ENCODE measurements around the gene RFT1. TPM values are rescaled to one million over a fixed set of nuclear protein-coding genes. Genes with fewer than 3 reads are reported as not detected.
A peak's percentile ranks its signal among the peaks of the same experiment; 100 is the strongest.

The RFT1 gene
- total and polyA plus RNA-seq, 2 of the 13 experiments (the other 11 are each of a cell fraction or from before 2014, with no cell fraction given) = 23.2 to 37.0 TPM

DNA sequence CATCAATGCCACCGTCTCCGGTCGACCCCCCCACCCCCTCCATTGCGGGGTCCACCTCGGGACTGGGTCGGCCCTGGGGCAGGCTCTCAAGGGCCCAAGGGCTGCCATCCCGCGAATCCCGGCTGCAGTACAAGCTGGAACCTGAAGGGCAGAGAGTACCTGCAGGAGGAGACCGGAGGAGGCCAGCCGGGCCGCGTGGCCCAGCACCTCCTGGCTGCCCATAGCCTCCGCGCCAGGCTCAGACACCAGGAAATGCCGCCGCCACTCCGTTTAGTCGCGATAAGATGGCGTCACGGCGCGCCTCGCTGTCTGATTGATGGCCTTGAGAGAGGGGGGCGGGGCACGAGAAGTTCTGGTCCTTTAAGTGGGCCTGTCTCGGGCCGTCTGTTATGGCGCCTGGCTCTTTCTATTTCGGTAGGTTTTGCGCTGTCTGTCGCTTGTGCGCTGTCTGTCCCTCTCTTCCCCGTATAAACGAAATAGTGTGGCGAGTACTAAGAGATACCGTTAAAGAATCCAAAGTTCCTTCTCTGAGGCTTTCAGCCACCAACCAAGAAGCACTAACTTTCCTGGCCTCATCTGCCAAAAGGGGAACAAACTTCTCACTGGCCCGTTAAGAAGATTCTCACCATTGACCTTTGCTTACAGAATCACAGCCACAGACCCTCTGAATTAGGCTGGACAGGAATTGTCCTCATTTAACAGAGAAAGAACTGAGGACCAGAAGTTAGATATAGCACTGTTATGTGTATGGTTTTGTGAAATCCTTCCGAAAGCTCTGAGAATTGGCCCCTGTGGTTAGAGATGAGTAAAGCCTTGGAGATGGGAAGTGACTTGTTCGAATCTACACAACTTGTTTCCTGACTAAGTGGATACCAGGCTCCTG is at the start of gene RFT1 (continued):
- TF ChIP-seq BORCS8-MEF2B (CRISPR knock-in tag; IDR thresholded peaks at IDR 0.05) (peak; percentile 48; the same call in 1 of the 2 replicates), KDM5B (CRISPR knock-in tag; IDR thresholded peaks at IDR 0.05; ENCODE audit: borderline replicate concordance) (peak; percentile 89; the same call in 1 of the 2 replicates), CBX2 (IDR thresholded peaks at IDR 0.05; ENCODE audit: low read depth, low read length) (no peak), CBX2 (CRISPR knock-in tag; IDR thresholded peaks at IDR 0.05; ENCODE audit: low read depth) (no peak), PCBP1 (IDR thresholded peaks at IDR 0.05; ENCODE audit: borderline replicate concordance, low read depth, low read length) (0 out of 2 replicates have a peak, but pooled peaks have one; percentile 52), ZNF160 (CRISPR knock-in tag; IDR thresholded peaks at IDR 0.05) (no peak), PAWR (CRISPR knock-in tag; IDR thresholded peaks at IDR 0.05; ENCODE audit: borderline replicate concordance) (no peak), ZNF614 (CRISPR knock-in tag; IDR thresholded peaks at IDR 0.05; ENCODE audit: borderline replicate concordance) (peak; percentile 78; the same call in 1 of the 2 replicates), POGK (CRISPR knock-in tag; conservative IDR thresholded peaks at IDR 0.05) (peak; percentile 86), XBP1 (CRISPR knock-in tag; IDR thresholded peaks at IDR 0.05) (no peak), ZNF121 (CRISPR knock-in tag; IDR thresholded peaks at IDR 0.05) (peak; percentile 75; the same call in 1 of the 2 replicates), ZNF232 (CRISPR knock-in tag; IDR thresholded peaks at IDR 0.05; ENCODE audit: borderline replicate concordance) (no peak), SOX13 (IDR thresholded peaks at IDR 0.05) (no peak), SOX13 (CRISPR knock-in tag; conservative IDR thresholded peaks at IDR 0.05 in 1 of 2, IDR thresholded peaks at IDR 0.05 in 1 of 2) (peak in 1 of 2 experiments; percentile 35; a peak in 1 of 4 replicates), HIVEP1 (CRISPR knock-in tag; IDR thresholded peaks at IDR 0.05) (peak; percentile 59), ZBTB3 (CRISPR knock-in tag; IDR thresholded peaks at IDR 0.05; ENCODE audit: borderline replicate concordance, low read depth) (0 out of 2 replicates have a peak, but pooled peaks have one; percentile 77)
- TF ChIP-seq, protein P1, sequence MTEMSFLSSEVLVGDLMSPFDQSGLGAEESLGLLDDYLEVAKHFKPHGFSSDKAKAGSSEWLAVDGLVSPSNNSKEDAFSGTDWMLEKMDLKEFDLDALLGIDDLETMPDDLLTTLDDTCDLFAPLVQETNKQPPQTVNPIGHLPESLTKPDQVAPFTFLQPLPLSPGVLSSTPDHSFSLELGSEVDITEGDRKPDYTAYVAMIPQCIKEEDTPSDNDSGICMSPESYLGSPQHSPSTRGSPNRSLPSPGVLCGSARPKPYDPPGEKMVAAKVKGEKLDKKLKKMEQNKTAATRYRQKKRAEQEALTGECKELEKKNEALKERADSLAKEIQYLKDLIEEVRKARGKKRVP (CRISPR knock-in tag; IDR thresholded peaks at IDR 0.05) = no peak
- TF ChIP-seq, protein P2, sequence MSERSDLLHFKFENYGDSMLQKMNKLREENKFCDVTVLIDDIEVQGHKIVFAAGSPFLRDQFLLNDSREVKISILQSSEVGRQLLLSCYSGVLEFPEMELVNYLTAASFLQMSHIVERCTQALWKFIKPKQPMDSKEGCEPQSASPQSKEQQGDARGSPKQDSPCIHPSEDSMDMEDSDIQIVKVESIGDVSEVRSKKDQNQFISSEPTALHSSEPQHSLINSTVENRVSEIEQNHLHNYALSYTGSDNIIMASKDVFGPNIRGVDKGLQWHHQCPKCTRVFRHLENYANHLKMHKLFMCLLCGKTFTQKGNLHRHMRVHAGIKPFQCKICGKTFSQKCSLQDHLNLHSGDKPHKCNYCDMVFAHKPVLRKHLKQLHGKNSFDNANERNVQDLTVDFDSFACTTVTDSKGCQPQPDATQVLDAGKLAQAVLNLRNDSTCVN (CRISPR knock-in tag; IDR thresholded peaks at IDR 0.05; ENCODE audit: borderline replicate concordance) = 0 out of 2 replicates have a peak, but pooled peaks have one; percentile 28
- TF ChIP-seq, protein P3, sequence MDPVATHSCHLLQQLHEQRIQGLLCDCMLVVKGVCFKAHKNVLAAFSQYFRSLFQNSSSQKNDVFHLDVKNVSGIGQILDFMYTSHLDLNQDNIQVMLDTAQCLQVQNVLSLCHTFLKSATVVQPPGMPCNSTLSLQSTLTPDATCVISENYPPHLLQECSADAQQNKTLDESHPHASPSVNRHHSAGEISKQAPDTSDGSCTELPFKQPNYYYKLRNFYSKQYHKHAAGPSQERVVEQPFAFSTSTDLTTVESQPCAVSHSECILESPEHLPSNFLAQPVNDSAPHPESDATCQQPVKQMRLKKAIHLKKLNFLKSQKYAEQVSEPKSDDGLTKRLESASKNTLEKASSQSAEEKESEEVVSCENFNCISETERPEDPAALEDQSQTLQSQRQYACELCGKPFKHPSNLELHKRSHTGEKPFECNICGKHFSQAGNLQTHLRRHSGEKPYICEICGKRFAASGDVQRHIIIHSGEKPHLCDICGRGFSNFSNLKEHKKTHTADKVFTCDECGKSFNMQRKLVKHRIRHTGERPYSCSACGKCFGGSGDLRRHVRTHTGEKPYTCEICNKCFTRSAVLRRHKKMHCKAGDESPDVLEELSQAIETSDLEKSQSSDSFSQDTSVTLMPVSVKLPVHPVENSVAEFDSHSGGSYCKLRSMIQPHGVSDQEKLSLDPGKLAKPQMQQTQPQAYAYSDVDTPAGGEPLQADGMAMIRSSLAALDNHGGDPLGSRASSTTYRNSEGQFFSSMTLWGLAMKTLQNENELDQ (CRISPR knock-in tag; IDR thresholded peaks at IDR 0.05; ENCODE audit: borderline replicate concordance) = no peak
